ENCODE measurements around the gene MYO1D.

GRCh38 chr17:32520737-32521404 lies 356.1 kb downstream of the MYO1D start:
- TF ChIP-seq CTCF (IDR thresholded peaks at IDR 0.05) (no peak), POLR2A (IDR thresholded peaks at IDR 0.05) (no peak), EP300 (IDR thresholded peaks at IDR 0.05) (no peak)
